B cell (primary cell): ENCODE results near the gene KYAT1. TPM values are rescaled to one million over a fixed set of nuclear protein-coding genes. Genes with fewer than 3 reads are reported as not detected.
A peak's percentile ranks its signal among the peaks of the same experiment; 100 is the strongest.

Experiments
- ATAC-seq: fragments of 200-7000 bp; cut with Tn5 transposase; one replicate; pipeline ENCODE4 v1.10.0; 2021; ENCODE audit warnings: low read depth, mild to moderate bottlenecking, moderate number of reproducible peaks, moderate library complexity
- CTCF ChIA-PET: fragments of 350-600 bp; sonication (Branson Sonifier 250); formaldehyde crosslinking; loops from one replicate; lab custom pipeline; 2021; ENCODE audit warnings: antibody characterized with exemption, inconsistent platforms; lab: Charles Lee
- POLR2A ChIA-PET: fragments of 350-600 bp; sonication (Branson Sonifier 250); formaldehyde crosslinking; loops from one replicate; lab custom pipeline; 2021; ENCODE audit warnings: antibody characterized with exemption; lab: Charles Lee
- DNase-seq: peaks from one replicate; pipeline ENCODE4 v3.0.0; 2013
- H2AFZ ChIP-seq: 2 replicates; pipeline ENCODE4 v1.6.1; 2012; ENCODE audit warnings: mild to moderate bottlenecking, low read depth, low read length; ENCODE audit not compliant: insufficient read depth, poor library complexity, severe bottlenecking
- H3K27ac ChIP-seq, 2 donors: 1 replicate in 1 of 2; 2 replicates in 1 of 2; pipeline ENCODE4 v1.5.1; 2012 to 2013; ENCODE audit warnings: low read length in 2 of 2, mild to moderate bottlenecking in 2 of 2, moderate library complexity in 1 of 2
- H3K27me3 ChIP-seq, 4 experiments: fragments of 200-600 bp in 1 of 4; sonication (generic) in 1 of 4; replicated peaks in 1 of 4; 1 replicate in 2 of 4; 2 replicates in 2 of 4; pipeline versions ENCODE4 v1.6.1 to v1.7.0; 2013 to 2016; ENCODE audit warnings: low read length in 3 of 4, mild to moderate bottlenecking in 2 of 4, mixed read lengths in 1 of 4, moderate library complexity in 1 of 4; ENCODE audit not compliant: insufficient read depth in 4 of 4, control insufficient read depth in 3 of 4; ENCODE audit errors: control extremely low read depth in 1 of 4
- H3K36me3 ChIP-seq, 2 experiments: replicated peaks in 1 of 2; 1 replicate in 1 of 2; 2 replicates in 1 of 2; pipeline versions ENCODE4 v1.6.1 to v1.7.1; 2013; ENCODE audit warnings: low read length in 1 of 2; ENCODE audit not compliant: insufficient read depth in 2 of 2, control insufficient read depth in 1 of 2; ENCODE audit errors: control extremely low read depth in 1 of 2, extremely low read depth in 1 of 2
- H3K4me1 ChIP-seq, 2 donors: fragments of 200-600 bp in 1 of 2; sonication (generic) in 1 of 2; 1 replicate in 1 of 2; 2 replicates in 1 of 2; pipeline versions ENCODE4 v1.5.1 to v1.6.1; 2013 to 2017; ENCODE audit warnings: low read length in 2 of 2; ENCODE audit not compliant: control insufficient read depth in 2 of 2, insufficient read depth in 2 of 2
- H3K4me2 ChIP-seq: replicated peaks from 2 replicates; pipeline ENCODE3; 2012; ENCODE audit warnings: mild to moderate bottlenecking, low read depth, low read length; ENCODE audit not compliant: poor library complexity, severe bottlenecking
- H3K4me3 ChIP-seq, 5 experiments: fragments of 200-600 bp in 1 of 5; sonication (generic) in 1 of 5; 1 replicate in 3 of 5; 2 replicates in 2 of 5; pipeline versions ENCODE4 v1.5.1 to v1.7.0; 2011 to 2016; ENCODE audit warnings: low read length in 4 of 5, mild to moderate bottlenecking in 4 of 5, low read depth in 2 of 5, control low read depth in 1 of 5, moderate library complexity in 1 of 5; ENCODE audit not compliant: insufficient read depth in 1 of 5; ENCODE audit errors: control extremely low read depth in 1 of 5, extremely low read depth in 1 of 5
- H3K79me2 ChIP-seq: fragments of 200-600 bp; sonication (generic); one replicate; pipeline ENCODE4 v1.6.0; 2016; ENCODE audit warnings: low read length; ENCODE audit not compliant: control insufficient read depth, insufficient read depth
- H3K9ac ChIP-seq: fragments of 200-600 bp; sonication (generic); 2 replicates; pipeline ENCODE4 v1.6.1; 2017; ENCODE audit warnings: mild to moderate bottlenecking, low read length, moderate library complexity
- H3K9me3 ChIP-seq, 3 donors: one replicate each; pipeline versions ENCODE4 v1.6.1 to v1.7.1; 2013; ENCODE audit warnings: low read length in 2 of 3; ENCODE audit not compliant: control insufficient read depth in 2 of 3, insufficient read depth in 1 of 3; ENCODE audit errors: control extremely low read depth in 1 of 3
- H4K20me1 ChIP-seq: 2 replicates; pipeline ENCODE4 v1.6.0; 2012; ENCODE audit warnings: mild to moderate bottlenecking, low read length; ENCODE audit not compliant: insufficient read depth, control insufficient read depth, poor library complexity, severe bottlenecking
- H3K27ac Mint-ChIP-seq: one replicate; pipeline ENCODE4 v1.8.0; 2021; ENCODE audit warnings: mixed read lengths
- H3K27me3 Mint-ChIP-seq: one replicate; pipeline ENCODE4 v1.8.0; 2021; ENCODE audit warnings: mixed read lengths
- H3K4me1 Mint-ChIP-seq: one replicate; pipeline ENCODE4 v1.8.0; 2021; ENCODE audit warnings: mixed read lengths
- H3K4me3 Mint-ChIP-seq: one replicate; pipeline ENCODE4 v1.8.0; 2021; ENCODE audit warnings: mixed read lengths
- H3K9me3 Mint-ChIP-seq: one replicate; pipeline ENCODE4 v1.8.0; 2022; ENCODE audit warnings: mixed read lengths; ENCODE audit not compliant: insufficient read depth
- EZH2 ChIP-seq: IDR thresholded peaks from 2 replicates; pipeline ENCODE4 v1.6.1; 2012; ENCODE audit warnings: borderline replicate concordance, low read depth, mild to moderate bottlenecking, moderate library complexity, low read length; ENCODE audit not compliant: insufficient read depth, poor library complexity, severe bottlenecking
- WGBS: methylation state at CpG from one replicate; pipeline ENCODE4 v1.1.5; 2013; ENCODE audit warnings: missing lambda C conversion rate; ENCODE audit not compliant: insufficient coverage; 5-methylcytosine and 5-hydroxymethylcytosine counted together
- intact Hi-C: fragments of 100-400 bp; cut with micrococcal nuclease; formaldehyde crosslinking; loops from one replicate; pipeline ENCODE4 v1.10.0; 2022
- polyA plus RNA-seq: library from polyadenylated mRNA; depleted of rRNA; stranded (reverse); fragments of >200 nt; gene quantifications from 2 replicates; pipeline ENCODE4 v1.2.3, GENCODE V29; 2012
- total RNA-seq, 2 donors: library from RNA; stranded (reverse); fragments of 120-200 nt in 1 of 2; gene quantifications; 1 replicate in 1 of 2; 2 replicates in 1 of 2; pipeline versions ENCODE4 v1.2.3 to v1.2.4, GENCODE V29; 2013 to 2022
- TF ChIP-seq, protein P1 (sequence below): fragments of 200-600 bp; IDR thresholded peaks from one replicate; pipeline ENCODE4 v1.8.0; 2022; ENCODE audit warnings: antibody characterized with exemption, mild to moderate bottlenecking

The KYAT1 gene
- total and polyA plus RNA-seq, 2 donors (not counting 1 experiment from before 2014, with no cell fraction given), result 7.0 to 16.2 TPM

DNA sequence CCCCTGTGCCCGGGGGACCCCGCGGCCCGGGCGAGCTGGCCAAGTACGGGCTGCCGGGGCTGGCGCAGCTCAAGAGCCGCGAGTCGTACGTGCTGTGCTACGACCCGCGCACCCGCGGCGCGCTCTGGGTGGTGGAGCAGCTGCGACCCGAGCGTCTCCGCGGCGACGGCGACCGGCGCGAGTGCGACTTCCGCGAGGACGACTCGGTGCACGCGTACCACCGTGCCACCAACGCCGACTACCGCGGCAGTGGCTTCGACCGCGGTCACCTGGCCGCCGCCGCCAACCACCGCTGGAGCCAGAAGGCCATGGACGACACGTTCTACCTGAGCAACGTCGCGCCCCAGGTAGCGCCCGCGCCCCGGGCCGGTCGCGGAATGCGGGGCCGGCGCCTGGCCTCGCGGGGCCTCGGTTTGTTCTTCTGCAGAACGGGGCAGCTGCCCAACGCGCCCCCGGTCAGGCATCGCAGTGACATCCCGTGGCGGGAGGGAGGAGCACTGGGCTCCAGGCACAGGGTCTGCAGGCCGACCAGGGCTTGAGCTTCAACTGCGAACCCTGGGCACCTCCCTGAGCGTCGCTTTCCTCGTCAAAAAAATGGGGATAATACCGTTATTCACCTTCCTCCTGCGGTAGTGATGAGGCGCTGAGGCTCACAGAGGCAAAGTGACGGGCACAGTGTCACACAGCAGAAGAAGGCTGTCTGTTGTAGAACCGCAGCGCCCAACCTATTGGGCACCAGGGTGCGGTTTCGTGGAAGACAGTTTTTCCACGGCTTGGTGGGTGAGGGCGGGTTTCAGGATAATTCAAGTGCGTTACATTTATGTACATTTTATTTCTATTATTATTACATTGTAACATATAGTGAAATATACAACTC lies 62.7 kb downstream of the KYAT1 start:
- Histone ChIP-seq H3K9me3 (peaks cover 0 to 9% (median 0%) of the 10 kb centered on the region in 3 donors), H3K79me2 (no peaks in the 10 kb centered on the region), H4K20me1 (no peaks in the 10 kb centered on the region), H2AFZ (peak overlapping the region; percentile 91), H3K9ac (peak overlapping the region; percentile 70), H3K27ac (no peak overlapping the region), H3K27me3 (no peaks in the 10 kb centered on the region), H3K4me2 (peak overlapping the region; percentile 98), H3K4me3 (peak overlapping the region in 4 of 5 experiments; percentile 35 to 76 (median 72)), H3K36me3 (peaks cover 0 to 12% of the 10 kb centered on the region in 2 experiments), H3K4me1 (peaks cover 5 to 16% of the 10 kb centered on the region in 2 donors)
- Mint-ChIP-seq H3K9me3 (no peaks in the 10 kb centered on the region), H3K27ac (peak overlapping the region; percentile 88), H3K27me3 (no peaks in the 10 kb centered on the region), H3K4me3 (peak overlapping the region; percentile 91), H3K4me1 (peaks cover 14% of the 10 kb centered on the region)
- ChIA-PET POLR2A (interaction anchor here (0.5 to 1.8 kb wide), 3 partner anchors 11 to 925 kb away, joined by 4 to 5 read pairs (median 4); partner anchors contain the start of genes SET and SPOUT1), CTCF (interaction anchor here (0.6 to 2.1 kb wide), 25 partner anchors 9 to 314 kb away, joined by 3 to 23 read pairs (median 5); partner anchors contain the start of genes DOLK, NUP188, SPOUT1 and ZDHHC12)
- intact Hi-C loops, result loop anchor here (1.0 to 2.0 kb wide), 9 partner anchors 10 to 363 kb away; partner anchors contain the start of genes LRRC8A, ODF2, SET and SPOUT1
- TF ChIP-seq EZH2, result no peak
- TF ChIP-seq, protein P1, sequence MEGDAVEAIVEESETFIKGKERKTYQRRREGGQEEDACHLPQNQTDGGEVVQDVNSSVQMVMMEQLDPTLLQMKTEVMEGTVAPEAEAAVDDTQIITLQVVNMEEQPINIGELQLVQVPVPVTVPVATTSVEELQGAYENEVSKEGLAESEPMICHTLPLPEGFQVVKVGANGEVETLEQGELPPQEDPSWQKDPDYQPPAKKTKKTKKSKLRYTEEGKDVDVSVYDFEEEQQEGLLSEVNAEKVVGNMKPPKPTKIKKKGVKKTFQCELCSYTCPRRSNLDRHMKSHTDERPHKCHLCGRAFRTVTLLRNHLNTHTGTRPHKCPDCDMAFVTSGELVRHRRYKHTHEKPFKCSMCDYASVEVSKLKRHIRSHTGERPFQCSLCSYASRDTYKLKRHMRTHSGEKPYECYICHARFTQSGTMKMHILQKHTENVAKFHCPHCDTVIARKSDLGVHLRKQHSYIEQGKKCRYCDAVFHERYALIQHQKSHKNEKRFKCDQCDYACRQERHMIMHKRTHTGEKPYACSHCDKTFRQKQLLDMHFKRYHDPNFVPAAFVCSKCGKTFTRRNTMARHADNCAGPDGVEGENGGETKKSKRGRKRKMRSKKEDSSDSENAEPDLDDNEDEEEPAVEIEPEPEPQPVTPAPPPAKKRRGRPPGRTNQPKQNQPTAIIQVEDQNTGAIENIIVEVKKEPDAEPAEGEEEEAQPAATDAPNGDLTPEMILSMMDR, result no peak
- ATAC-seq, result peak; percentile 32
- 6% methylated on average over 85 of the region's 90 CpGs for WGBS
- DNase-seq, result no peak
